Measurements from ENCODE around the gene UTP3. TPM values are rescaled to one million over a fixed set of nuclear protein-coding genes. Genes with fewer than 3 reads are reported as not detected.
"Not testable (repeated sequence)": the region's sequence is repeated elsewhere in the genome, so short reads cannot be mapped to it uniquely, and the experiment has no call there.

Gene UTP3
- total and polyA plus RNA-seq, 2 donors (not counting 1 experiment from before 2014, with no cell fraction given), result 17.8 to 20.4 TPM

DNA sequence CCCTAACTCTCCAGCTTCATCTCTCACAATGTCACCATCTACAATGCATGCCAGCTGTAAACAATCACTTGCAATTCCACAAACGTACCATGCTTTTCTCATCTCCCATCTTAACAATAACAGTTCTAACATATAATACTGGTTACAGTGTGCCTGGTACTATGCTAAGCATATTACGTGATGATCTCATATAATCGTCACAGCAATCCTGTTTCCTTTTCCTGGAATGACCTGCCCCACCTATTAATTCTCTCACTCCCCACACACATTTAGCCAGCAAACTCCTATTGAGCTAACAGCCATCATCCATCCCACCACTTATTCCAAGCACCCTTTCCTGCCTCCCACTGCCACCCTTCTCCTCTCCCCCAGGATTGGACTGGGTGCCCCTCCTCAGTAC is 29.9 kb upstream of the UTP3 start:
- H4K20me1 ChIP-seq (ENCODE audit: control insufficient read depth, extremely low read depth, insufficient read depth, low read length), result no peaks in the 10 kb centered on the region
- no peaks in the 10 kb centered on the region for H3K9me3 ChIP-seq (ENCODE audit: control insufficient read depth, insufficient read depth, low read depth, low read length)
- DNase-seq (ENCODE audit: low read depth in 2 of 2), result no peak
- H3K79me2 ChIP-seq (ENCODE audit: control insufficient read depth, insufficient read depth, low read length), result no peaks in the 10 kb centered on the region
- no peaks in the 10 kb centered on the region for H3K4me1 ChIP-seq (ENCODE audit: control insufficient read depth, extremely low read depth, insufficient read depth, low read length)
- H3K27ac ChIP-seq (ENCODE audit: insufficient read depth, low read length), result no peak overlapping the region
- no peak overlapping the region for H3K9ac ChIP-seq (ENCODE audit: insufficient read depth, low read length)
- H3K36me3 ChIP-seq (ENCODE audit: control insufficient read depth, insufficient read depth, low read length), result no peaks in the 10 kb centered on the region
- H3K4me3 ChIP-seq (replicated peaks in 1 of 4; ENCODE audit: control extremely low read depth in 1 of 4, insufficient read depth in 1 of 4, low read depth in 3 of 4, low read length in 4 of 4), result no peak overlapping the region
- no peak for TF ChIP-seq EZH2 (IDR thresholded peaks at IDR 0.05; ENCODE audit: low read length, missing control alignments)
- TF ChIP-seq, protein P1, sequence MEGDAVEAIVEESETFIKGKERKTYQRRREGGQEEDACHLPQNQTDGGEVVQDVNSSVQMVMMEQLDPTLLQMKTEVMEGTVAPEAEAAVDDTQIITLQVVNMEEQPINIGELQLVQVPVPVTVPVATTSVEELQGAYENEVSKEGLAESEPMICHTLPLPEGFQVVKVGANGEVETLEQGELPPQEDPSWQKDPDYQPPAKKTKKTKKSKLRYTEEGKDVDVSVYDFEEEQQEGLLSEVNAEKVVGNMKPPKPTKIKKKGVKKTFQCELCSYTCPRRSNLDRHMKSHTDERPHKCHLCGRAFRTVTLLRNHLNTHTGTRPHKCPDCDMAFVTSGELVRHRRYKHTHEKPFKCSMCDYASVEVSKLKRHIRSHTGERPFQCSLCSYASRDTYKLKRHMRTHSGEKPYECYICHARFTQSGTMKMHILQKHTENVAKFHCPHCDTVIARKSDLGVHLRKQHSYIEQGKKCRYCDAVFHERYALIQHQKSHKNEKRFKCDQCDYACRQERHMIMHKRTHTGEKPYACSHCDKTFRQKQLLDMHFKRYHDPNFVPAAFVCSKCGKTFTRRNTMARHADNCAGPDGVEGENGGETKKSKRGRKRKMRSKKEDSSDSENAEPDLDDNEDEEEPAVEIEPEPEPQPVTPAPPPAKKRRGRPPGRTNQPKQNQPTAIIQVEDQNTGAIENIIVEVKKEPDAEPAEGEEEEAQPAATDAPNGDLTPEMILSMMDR (conservative IDR thresholded peaks at IDR 0.05 in 1 of 2, IDR thresholded peaks at IDR 0.05 in 1 of 2; ENCODE audit: low read depth in 1 of 2, low read length in 2 of 2), result no peak
- H3K4me2 ChIP-seq (ENCODE audit: extremely low read depth, insufficient read depth, low read length), result no peak overlapping the region
- H3K27me3 ChIP-seq (ENCODE audit: control insufficient read depth, insufficient read depth, low read length), result no peaks in the 10 kb centered on the region
- H2AFZ ChIP-seq (ENCODE audit: low read length), result peak overlapping the region; percentile 59

DNA sequence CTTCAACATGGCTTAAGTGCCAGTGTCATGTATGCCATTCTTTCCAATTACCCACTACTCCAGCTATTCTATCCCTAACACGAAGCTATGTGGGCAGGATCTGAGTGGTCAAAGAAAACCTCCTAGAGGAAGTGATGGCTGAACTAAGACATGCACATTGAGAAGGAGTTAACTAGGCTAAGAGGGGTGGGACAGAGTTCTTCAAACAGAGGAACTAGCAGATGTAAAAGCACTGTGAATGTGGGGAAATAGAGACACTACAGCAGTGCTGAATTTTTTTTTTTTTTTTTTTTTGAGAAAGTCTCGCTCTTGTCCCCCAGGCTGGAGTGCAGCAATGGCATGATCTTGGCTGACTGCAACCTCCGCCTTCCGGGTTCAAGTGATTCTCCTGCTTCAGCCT is 28.2 kb upstream of the UTP3 start:
- no peak overlapping the region for H3K9ac ChIP-seq (ENCODE audit: insufficient read depth, low read length)
- H3K9me3 ChIP-seq (ENCODE audit: control insufficient read depth, insufficient read depth, low read depth, low read length), result no peaks in the 10 kb centered on the region
- no peak overlapping the region for H3K4me3 ChIP-seq (replicated peaks in 1 of 4; ENCODE audit: control extremely low read depth in 1 of 4, insufficient read depth in 1 of 4, low read depth in 3 of 4, low read length in 4 of 4)
- H3K79me2 ChIP-seq (ENCODE audit: control insufficient read depth, insufficient read depth, low read length), result no peaks in the 10 kb centered on the region
- no peaks in the 10 kb centered on the region for H3K36me3 ChIP-seq (ENCODE audit: control insufficient read depth, insufficient read depth, low read length)
- no peak overlapping the region for H3K4me2 ChIP-seq (ENCODE audit: extremely low read depth, insufficient read depth, low read length)
- H4K20me1 ChIP-seq (ENCODE audit: control insufficient read depth, extremely low read depth, insufficient read depth, low read length), result no peaks in the 10 kb centered on the region
- no peak overlapping the region for H2AFZ ChIP-seq (ENCODE audit: low read length)
- TF ChIP-seq, protein P1 (conservative IDR thresholded peaks at IDR 0.05 in 1 of 2, IDR thresholded peaks at IDR 0.05 in 1 of 2; ENCODE audit: low read depth in 1 of 2, low read length in 2 of 2), result no peak
- no peak for TF ChIP-seq EZH2 (IDR thresholded peaks at IDR 0.05; ENCODE audit: low read length, missing control alignments)
- DNase-seq (ENCODE audit: low read depth in 2 of 2), result no peak
- H3K27me3 ChIP-seq (ENCODE audit: control insufficient read depth, insufficient read depth, low read length), result no peaks in the 10 kb centered on the region
- no peak overlapping the region for H3K27ac ChIP-seq (ENCODE audit: insufficient read depth, low read length)
- no peaks in the 10 kb centered on the region for H3K4me1 ChIP-seq (ENCODE audit: control insufficient read depth, extremely low read depth, insufficient read depth, low read length)

DNA sequence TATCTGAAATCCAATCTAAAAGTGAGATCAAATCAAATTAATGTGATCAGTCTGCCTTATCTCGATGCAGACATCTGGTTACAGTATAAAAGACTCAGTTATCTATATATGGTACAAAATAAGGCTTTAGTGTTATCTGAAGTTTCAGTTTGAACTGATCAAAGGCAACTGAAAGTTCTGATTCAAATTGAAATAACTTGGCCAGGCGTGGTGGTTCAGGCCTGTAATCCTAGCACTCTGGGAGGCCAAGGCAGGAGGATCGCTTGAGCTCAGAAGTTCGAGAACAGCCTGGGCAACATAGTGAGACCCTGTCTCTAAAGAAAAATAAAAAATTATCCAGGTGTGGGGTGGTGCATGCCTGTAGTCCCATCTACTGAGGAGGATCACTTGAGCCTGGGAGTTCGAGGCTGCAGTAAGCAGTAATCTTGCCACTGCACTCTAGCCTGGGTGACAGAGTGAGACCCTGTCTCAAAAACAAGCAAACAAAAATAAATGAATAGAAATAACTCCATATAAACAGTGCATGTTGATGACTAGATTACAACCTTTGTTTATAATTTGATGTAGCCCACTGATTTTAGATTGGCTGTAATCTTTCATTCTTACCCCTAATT is 26.9 kb upstream of the UTP3 start:
- not testable (repeated sequence) for H4K20me1 ChIP-seq (ENCODE audit: control insufficient read depth, extremely low read depth, insufficient read depth, low read length); H3K79me2 ChIP-seq (ENCODE audit: control insufficient read depth, insufficient read depth, low read length); H3K4me3 ChIP-seq (replicated peaks in 1 of 4; ENCODE audit: control extremely low read depth in 1 of 4, insufficient read depth in 1 of 4, low read depth in 3 of 4, low read length in 4 of 4); H3K9me3 ChIP-seq (ENCODE audit: control insufficient read depth, insufficient read depth, low read depth, low read length); H3K36me3 ChIP-seq (ENCODE audit: control insufficient read depth, insufficient read depth, low read length); DNase-seq (ENCODE audit: low read depth in 2 of 2); H3K27me3 ChIP-seq (ENCODE audit: control insufficient read depth, insufficient read depth, low read length); H2AFZ ChIP-seq (ENCODE audit: low read length); H3K9ac ChIP-seq (ENCODE audit: insufficient read depth, low read length); H3K27ac ChIP-seq (ENCODE audit: insufficient read depth, low read length); H3K4me1 ChIP-seq (ENCODE audit: control insufficient read depth, extremely low read depth, insufficient read depth, low read length); H3K4me2 ChIP-seq (ENCODE audit: extremely low read depth, insufficient read depth, low read length)
